ENCODE results near the gene NLGN1.

NLGN1 gene

DNA sequence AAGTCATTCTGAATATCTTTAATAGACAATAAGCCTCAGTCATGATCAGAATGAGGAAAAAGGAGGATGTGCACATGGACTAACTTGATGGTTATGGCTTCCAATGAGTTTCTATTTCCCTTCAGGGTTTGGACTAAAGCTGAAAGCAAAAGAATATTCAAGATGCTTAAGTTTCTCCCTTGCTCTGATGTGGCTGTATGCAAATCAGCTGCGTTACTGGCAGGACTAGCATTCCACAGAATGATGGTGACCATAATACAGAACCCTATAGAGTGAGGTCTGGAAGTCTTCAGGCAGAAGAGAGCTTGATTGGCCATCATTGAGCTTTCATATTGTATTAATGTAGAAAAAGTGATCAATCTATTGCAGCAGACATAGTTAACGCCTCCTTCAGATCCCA lies 466.0 kb downstream of the NLGN1 start:
- DNase-seq: no peak

DNA sequence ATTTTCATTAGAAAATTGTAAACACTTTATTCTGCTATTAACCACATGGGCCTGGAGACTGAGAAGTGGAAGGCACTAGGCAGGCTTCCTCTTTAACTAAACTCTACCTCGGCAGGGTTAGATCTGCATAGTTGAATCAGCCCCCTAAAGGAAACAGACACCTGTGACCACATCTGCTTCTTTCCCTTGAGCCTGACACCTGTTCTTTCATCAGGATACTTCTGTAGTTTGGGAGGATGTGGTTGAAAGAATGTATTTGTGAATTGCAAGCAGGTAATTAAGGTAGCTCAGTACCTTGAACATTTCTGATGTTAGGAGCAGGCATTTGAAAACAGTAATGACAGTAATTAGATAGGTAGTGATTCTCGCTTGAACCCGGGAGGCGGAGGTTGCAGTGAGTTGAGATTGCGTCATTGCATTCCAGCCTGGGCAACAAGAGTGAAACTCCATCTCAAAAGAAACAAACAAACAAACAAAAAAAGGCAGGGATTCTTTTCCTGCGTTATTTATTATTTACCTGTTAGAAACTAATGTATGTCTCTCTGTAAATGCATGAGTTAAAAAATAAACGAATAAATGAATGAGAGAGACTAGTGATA lies 468.5 kb downstream of the NLGN1 start:
- DNase-seq: no peak

DNA sequence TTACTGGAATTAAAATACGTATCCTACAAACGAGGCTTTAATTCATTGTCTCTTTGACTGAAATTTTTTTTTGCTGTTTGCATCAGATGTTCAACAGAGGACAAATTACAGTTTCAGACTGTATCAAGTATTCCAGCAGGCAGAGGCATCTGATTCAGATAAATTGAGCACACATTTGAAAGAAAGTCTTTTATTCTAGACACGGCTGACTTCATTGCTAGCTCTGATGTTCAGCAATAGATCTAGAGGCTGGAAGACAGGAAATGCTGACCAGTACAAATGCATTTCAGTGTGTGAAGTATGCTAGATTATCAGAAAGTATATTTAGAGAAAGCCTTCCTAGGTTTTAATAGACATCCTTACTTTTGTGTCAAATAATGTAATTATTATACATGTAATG lies 472.2 kb downstream of the NLGN1 start:
- DNase-seq: no peak

DNA sequence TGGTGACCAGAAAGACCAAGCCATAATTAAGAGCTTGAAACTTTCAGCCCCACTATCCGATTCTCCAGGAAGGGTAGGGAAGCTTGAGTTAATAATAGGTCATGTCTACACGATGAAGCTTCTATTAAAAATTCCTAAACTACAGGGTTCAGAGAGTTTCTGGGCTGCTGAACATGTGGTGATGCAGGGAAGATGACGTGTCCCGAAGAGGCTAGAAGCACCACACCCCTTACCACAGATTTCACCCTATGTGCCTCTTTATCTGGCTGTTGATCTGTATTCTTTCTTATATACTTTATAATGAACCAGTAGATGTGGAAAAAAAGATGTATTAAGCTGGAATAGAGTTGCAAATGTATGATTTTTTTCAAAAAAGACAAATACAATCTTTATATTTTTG lies 473.4 kb downstream of the NLGN1 start:
- peak; percentile 11 for DNase-seq

DNA sequence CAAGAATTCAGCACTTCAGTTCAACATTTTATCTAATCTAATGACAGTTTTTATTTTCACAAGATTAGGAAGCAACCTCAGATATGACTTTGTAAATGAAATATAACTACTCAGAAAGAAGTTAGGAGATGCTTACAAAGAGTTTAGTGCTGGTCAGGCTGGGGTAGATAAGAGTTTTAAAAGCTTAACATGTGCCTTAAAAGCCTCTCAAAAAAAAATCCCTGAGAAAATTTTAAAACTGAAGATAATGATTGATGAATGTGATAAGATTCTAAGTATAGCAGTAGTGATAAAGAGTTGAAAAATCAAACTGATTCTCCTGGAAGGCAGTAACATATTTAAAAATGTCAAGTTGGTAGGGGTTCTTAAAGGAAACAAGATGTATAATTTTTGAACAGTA lies 478.2 kb downstream of the NLGN1 start:
- DNase-seq: no peak

DNA sequence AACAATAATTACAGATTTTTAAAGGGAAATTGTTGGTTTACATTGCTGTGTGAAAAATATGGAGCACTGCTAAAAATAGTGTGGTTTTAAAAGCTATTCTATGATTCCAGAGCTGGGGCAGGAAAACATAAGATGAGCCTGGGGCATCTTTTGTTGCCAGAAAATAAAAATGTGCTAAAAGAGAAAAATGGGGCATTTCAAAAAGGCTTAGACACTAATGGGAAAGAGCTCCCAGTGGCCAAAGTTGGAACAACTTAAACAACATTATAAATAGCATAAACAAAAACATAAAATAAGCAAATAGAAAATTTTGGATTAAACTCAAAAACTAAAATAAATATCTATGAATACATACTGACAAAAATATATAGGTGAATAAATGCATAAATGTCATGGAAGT lies 478.9 kb downstream of the NLGN1 start:
- peak; percentile 7 for DNase-seq

DNA sequence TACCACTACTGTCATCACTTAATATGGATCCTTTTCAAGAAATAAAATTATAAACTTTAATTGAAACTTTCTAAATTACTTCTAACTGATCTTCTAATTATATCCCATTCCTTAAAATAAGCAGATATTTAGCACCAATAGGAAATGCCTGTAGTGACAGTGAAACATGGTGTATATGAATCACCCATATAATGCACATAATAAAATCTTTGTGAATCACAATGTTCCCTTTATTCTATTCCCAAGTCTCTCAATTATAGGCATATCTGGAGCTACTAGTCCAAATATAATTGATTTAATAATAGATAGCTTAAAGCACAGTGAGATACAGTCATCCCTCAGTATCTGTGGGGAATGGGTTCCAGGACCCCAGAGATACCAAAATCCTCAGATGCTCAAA lies 490.3 kb downstream of the NLGN1 start:
- DNase-seq: no peak

DNA sequence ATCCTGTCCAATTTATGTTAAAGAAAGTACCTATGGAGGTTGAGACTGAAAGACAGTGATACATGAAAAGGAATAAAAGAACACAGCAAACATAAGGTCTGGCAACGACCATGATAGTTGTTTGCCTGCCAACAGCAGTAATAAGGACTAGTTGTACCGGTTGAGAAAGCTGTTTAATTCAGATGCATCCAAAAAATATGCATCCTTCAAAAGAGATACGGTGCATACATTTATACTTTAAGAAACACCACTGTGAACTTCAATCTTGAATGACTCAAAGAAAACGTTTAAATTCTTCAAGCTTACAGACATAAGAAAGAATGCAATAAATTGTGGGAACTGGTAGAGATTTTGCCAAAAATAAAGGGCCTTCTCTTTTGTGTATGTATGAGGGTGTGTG lies 492.1 kb downstream of the NLGN1 start:
- DNase-seq: no peak

DNA sequence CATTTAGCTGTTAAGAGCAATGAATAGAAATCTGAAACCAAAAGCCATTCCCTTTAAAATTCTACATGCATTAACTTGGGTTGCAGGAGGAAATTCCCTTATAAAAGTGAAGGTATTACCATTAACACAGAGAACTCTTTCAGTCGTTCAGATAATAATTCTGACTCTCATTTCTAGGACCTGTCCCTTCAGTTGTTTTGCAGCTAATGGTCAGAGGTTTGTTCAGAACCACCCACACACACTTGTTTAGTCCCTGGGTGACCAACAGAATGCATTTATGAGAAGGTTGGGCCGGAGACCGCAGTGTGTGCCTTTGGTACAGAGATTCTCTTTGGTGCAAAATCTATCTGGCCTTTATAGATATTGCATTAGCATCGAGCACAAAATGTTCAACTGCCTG lies 492.5 kb downstream of the NLGN1 start:
- no peak for DNase-seq

DNA sequence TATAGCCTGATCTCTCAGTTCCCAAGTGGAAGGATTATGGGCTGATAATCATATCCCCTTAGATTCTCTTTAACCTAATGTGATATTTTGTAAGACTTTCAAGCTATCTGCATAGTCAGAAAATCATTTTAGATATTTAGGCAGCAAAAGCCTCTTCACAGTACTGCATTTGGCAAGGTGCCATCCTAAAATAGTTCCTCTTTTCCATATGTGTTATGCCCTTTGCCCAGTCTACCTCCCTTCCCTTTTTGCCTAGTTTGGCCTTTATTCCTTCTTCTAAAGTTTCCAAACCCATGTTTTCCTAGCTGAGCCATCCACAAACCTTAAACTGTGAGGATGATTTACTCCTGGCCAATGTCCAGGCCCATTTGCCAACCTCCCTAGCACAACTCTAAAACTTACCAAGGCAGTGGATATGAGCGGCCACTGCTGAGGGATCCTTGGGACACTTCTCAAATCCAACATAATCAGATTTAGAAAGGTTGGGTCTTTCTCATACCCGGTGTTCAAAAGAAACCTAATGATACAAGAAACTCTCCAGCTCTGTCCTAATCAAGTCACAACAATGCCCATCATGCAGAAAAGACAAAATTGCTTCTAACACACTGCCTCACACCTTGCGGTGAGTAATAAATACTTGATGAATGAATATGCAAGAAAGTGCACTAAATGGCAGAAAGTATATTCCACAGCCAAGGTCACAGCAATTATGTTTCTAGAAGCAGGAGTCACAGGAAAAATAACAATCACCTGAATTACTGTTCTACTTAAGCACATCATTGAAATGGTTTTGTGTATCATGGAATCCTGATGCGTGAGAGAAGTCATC lies 493.9 kb downstream of the NLGN1 start:
- no peak for DNase-seq

DNA sequence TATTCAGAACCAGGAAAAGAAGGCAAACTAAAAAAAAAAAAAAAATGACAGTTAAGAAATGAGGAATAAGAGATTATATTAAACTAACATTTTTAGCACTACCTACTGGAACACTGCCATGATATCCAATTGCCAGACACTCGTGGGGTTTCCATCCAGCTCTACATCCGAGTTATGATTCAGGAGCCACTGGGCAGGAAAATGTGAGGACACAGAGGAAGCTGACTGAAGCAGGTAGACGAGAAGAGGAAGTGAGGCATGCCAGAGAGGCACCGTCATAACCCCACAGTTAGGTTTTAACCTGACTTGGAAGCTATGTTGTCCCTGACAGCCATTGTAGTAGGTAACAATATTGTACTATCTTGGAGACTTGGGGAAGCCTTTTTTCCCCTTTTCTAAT lies 495.0 kb downstream of the NLGN1 start:
- no peak for DNase-seq

DNA sequence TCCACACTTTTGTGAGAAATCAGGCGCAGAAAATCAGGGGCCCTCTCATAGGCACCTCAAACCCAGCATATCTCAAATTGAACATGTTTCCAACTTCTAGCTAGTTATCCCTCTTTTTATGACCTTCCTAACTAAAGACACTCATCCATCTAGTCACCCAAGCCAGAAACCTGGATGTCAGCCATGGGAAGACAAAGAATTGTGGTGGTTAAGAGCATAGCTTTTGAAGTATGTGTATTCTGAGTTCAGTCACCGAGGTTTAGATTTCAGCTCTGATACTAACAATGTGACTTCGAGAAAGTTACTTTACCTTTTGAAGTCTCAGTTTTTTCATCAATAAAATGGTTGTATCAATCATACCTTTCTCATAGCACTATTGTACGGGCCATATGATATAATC lies 495.5 kb downstream of the NLGN1 start:
- DNase-seq: peak; percentile 43

DNA sequence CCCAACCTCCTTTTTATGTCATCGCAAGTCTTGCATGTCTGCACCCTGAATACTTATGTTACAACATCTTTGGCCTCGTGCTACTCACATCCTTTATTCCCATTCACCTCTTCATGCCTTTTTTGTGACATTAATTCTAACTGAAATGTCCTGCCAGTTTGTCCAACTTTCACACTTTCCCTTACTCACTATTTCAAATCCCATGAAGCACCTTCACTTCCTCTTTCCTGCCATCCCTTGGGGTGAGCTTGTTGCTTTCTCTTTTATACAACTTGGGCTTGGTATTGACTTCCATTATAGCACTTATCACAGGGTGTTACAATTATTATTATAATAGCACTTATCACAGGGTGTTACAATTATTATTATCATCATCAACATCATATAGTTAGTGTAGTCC lies 496.3 kb downstream of the NLGN1 start:
- no peak for DNase-seq

DNA sequence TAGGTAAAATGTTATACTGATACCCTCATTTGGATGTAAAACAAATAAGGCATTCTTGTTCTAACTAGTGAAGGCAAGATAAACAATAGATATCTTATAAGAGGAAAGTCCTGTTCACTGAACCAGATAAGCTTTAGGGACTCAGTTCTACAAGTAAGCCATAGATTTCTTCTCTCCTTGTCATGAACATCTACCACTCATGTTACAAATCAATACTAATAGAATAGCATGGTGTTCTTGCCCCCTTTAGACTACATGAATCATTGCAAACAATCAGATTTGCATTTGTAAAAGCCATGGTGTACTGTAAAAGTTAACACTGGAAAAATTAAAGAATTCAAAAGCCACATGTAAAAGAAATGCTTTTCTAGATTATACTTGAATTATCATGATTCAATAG lies 500.1 kb downstream of the NLGN1 start:
- DNase-seq: no peak

DNA sequence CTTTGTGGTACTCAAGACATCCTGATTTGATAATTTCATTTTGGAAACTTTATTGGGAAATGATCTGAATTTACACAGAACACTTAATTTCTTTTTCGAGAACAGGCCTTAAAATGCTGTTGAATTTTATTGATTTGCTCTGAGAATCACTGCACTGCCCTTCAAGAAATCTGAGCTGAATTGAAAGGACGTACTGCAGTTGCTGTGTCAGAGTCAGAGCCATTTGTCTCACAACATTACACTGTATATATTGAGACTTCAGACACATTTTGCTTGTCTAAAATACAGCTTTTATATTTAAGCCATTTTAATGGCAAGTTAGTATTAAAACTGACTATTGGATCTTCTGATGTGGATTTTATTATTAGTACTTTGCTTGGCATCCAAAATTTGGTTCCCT lies 504.1 kb downstream of the NLGN1 start:
- no peak for DNase-seq

DNA sequence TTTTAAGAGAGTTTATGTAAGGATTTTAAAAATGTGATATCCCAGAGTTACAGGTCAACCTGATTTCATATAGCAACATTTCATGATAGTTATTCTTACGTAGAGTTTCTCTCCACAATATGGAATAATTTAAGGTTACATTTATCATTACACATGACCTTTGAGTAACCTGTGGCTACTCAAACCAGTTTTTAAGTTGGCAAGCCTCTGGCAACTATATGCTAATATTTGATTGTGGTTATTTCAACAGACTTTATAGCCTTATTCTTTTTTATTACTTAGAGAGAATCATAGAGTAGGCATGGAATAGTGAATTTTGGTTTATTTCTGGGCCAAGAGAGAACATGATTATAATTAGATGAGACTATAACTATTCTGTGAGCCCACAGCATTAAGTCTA lies 504.9 kb downstream of the NLGN1 start:
- no peak for DNase-seq

DNA sequence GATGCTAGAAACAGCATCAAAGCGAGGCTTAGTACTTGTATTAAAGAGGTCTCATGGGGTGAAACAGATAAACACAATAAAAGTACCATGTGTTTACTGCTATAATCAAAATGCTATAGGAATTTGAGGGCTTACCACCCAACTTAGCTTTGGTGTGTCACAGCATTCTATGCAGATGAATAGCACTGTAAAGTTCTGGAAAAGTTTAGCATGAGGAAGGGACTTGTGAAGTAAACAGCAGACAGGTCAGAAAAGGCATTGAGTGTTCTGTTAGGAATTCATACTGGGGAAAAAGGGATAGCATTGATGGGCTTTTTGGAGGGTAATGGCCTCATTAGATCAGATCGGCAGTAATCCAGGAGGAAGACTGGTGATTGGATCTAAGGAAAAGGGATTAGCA lies 505.3 kb downstream of the NLGN1 start:
- DNase-seq: no peak

DNA sequence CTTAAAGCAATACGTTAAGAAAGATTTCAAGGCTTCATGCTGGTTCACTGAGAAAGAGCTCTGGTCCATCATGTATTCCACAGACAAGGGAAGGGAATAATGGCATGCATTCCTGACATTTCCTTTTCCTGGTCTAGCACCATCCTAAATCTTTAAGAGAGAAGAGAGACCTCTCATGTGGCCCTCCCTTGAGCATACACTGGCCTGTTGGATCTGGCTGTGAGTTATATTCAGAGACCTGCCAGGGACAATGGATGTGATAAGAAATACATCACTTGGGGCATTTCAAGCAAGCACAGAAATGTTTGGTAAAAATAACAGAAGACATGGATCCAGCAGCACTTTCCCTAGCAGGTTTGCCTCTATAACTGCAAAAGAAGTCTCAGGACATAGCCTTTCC lies 507.8 kb downstream of the NLGN1 start:
- no peak for DNase-seq

DNA sequence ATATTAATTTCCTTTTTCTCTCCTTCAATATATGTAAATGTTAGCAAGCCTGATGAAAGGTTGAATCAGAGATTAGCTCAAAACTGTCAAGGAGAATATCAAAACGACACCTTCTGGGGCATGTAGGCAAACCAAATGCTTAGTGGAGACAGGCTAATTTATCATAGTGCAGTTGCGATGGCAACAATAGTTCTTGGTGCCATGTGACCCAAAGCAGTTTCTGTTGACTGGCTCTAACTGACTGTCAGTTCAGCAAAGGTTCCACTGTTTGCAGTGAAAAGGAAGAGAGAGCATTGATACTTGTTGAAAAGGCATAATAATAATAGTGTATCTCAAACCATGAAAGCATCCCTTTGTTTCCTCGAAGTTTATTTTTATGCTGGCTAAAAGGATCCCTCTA lies 513.9 kb downstream of the NLGN1 start:
- DNase-seq: no peak

DNA sequence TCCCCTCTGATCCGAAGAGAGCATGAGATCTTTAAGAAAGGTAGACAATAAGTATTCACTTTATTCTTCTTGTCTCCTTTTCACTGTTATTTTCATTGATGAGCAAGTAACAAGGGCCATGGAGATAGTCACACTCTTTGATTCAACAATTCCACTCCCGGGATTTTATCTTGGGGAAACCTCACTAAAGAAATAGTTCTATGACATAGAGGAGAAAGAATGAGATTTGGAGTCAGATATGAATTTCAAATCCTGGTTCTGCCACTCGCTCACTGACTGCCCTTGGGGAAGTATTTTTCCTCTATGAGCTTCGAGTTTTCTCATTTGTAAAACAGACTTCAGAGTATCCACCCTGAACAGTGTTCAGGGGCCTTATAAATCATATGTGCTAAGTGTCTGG lies 514.6 kb downstream of the NLGN1 start:
- no peak for DNase-seq

DNA sequence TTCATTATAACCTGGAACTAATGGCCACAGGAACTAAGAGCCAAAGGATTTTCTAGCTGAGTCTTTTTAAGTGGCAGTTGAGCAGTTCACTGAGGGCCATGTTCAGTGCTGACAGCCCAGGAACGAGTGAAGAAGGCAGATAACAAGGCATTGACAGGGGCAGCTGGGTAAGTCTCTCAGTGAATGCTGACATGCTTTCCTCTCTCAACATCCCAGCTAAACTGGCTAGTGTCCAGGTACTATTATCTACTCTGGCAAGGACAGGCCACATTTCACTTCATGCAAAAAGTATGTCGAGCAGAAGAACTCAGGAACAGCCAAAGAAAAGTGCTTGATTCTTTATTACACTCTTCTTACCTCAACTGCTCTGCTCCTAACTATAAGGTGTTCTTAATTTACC lies 515.9 kb downstream of the NLGN1 start:
- no peak for DNase-seq

DNA sequence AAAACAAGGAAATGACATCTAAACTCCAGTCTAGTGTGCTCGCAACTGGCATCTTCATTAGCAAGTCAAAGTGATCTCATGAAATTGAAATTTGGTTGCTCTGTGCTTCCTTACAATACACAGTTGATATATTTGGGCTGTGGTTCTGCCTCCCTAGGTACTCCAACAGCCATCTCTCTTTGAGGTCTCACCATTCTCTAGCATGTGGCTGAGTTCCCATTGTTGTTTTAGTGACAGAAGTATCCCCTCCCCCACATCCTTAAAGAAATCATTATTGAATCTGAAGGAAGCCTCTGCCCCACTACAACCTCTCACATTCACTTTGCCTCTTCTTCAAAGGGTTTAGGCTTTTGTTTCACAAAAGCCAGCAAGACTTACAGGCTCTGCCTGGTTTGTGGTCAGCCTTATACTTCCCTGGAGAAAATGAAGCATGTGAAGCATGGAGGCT lies 516.5 kb downstream of the NLGN1 start:
- no peak for DNase-seq

DNA sequence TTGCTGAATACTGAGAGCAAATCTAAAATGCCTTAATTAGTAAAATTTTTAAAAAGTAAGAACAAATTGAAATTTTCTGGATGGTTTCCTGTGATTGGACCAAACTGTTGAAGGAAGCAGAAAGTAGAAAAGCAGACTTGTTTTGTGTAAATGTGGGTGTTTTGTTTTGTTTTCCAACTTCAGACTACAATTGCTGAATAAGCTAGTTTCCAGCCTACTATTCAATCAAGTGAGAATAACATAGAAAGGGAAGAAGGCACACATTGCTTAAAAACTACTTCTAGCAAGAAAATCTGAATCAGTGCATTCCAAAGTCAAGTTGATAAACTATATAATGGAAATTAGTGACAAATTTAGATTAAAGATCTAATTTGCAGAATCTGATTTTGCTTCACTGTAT lies 519.3 kb downstream of the NLGN1 start:
- DNase-seq: no peak

DNA sequence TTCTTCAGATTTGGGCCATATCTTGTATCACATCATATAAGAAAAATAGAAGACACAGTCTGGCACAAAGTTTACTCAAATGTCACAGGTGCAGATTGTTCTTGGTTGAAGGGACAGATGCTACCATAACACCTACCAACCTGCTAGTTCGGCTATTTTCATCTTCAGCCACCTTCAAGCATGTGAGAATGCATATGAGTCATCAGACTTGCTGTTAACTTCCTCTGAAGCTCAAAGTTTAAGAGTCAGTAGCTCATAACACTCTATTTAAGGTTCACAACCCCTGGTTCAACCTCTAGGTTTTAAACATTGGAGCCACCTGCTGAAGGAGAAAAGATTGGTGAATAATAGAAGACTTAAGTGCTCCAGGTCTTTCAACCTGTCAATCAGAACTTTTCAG lies 522.8 kb downstream of the NLGN1 start:
- peak; percentile 23 for DNase-seq

DNA sequence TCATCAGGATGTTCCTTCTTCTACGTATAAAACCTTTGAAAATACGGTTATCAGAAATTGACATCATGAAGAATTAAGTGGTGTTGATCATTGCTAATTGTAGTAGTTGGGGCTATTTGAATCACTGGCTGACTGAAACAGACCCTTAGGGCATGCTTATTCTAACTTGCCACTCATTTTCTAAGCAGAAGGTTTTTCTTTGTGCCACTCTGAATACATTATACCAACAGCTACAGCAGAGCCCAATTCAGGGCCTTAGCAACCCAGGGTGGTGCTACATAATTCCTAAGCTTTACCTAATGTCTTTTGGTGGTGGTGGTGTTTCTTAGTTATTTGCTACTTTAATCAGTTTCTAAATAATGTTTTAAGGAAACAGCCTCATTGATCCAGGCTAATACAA lies 524.2 kb downstream of the NLGN1 start:
- DNase-seq: no peak

Measured in HCEC 1CT (cell line).